GM21360 (cell line): ENCODE data around the gene MT3.
"Not testable (repeated sequence)": the region's sequence is repeated elsewhere in the genome, so short reads cannot be mapped to it uniquely, and the experiment has no call there.

Experiments
- ATAC-seq: cut with Tn5 transposase; IDR thresholded peaks from one replicate; pipeline ENCODE4 v1.9.1; 2021; ENCODE audit warnings: mild to moderate bottlenecking, moderate library complexity; ENCODE audit not compliant: unreplicated experiment

The MT3 gene

DNA sequence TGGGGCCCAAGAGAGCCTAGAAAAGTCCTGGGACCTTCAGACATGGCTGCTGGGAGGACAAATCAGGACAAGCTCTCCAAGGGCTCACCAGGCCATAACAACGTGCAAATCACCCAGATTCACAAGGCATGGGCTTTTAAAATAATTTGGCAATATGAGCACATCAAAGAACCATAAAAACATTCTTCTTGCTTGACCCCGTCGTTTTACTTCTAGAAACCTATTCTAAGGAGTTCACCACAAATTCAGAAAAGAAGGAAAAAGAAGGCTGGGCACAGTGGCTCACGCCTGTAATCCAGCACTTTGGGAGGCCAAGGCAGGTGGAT is 12.1 kb upstream of the MT3 start:
- ATAC-seq, result no peak

DNA sequence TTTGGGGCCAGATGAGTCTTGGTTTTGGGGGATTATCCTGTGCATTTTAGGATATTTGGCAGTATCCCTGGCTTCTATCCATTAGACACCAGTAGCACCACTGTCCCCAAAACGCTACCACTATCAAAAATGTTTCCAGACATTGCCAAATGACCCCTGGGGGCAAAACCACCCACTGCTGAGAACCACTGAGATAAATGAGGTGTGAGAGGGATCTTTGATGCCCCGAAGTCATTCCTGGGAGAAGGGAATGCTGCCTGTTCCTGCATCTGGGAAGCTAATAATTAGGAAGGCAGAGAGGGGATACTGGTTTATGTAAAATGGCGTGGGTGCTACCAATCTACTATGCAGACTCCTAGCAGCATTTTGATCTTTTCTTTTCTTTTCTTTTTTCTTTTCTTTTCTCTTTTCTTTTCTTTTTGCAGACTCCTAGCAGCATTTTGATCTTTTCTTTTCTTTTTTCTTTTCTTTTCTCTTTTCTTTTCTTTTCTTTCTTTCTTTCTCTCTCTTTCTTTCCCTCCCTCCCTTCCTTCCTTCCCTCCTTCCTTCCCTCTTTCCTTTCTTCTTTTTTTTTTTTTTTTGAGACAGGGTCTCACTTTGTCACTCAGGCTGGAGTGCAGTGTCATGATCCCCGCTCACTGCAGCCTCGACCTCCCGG is 8.8 kb upstream of the MT3 start:
- ATAC-seq, result no peak

DNA sequence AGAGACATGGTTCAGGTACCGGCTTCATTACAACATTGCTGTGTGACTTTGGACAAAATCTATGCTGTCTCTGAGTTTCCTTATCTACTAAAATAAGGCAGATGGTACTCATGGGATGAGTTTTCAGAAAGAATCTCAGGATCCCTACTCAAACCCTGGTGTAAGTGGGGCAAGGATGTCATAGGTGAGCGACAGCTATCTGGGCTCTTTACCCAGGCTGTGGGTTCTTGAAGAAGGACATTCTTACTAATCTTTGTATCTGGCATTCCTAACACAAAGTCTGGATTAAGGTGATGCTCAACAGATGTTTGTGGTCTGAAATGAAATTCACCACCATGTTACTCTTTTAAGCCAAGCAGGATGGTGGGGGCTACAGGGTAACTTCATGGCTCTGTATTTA is 6.4 kb upstream of the MT3 start:
- ATAC-seq, result not testable (repeated sequence)

DNA sequence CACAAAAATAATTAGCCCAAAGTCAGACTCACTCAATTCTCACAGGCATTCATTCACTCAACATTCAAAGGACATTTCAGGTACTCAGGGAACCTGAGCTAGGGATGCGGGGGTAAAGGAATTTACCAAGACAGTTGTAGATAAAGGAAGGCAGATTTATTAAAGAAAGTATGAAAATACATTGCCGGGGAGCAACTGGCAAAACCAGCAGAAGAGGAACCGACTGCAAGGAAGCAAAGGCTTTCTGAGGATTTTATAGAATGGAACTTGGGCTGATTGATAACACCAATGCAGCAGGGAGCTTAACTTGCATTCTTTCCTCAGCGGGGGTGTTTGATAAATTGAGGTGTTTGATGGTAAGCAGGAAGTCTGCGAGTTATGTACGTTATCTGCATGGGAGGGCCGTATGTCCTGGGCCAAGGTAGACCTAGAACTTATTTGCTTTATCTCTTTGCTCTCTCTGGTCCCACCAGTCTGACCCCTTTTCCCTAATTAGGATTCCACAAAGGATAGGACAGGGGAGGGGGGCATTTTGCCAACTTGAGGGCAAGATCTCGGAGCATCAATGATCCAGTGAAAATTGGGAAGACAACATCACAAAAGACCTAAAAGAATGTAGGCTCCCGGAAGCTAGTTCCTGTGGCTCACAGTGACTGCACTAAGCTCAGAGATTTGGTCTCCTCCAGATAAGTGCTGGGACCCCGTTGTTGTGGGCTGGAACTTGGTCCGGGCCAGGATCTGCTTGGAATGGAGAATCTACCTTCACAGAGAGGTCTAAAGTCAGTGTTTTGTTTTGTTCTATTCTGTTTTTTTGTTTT is 5.8 kb upstream of the MT3 start:
- ATAC-seq, result no peak

DNA sequence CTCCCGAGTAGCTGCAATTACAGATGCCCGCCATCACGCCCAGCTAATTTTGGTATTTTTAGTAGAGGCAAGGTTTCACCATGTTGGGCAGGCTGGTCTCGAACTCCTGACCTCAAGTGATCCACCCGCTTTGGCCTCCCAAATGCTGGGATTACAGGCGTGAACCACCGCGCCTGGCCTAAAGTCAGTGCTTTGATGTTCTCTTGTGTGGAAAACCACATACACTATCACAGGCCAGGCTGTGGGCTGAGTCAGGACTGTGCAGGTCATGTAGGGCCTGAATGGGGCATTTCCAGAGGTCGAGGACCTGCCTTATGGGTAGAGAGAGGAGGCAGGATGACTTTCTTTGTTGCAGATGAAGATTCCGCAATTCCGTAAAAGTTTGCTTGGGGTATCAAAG is 5.1 kb upstream of the MT3 start:
- ATAC-seq, result no peak

DNA sequence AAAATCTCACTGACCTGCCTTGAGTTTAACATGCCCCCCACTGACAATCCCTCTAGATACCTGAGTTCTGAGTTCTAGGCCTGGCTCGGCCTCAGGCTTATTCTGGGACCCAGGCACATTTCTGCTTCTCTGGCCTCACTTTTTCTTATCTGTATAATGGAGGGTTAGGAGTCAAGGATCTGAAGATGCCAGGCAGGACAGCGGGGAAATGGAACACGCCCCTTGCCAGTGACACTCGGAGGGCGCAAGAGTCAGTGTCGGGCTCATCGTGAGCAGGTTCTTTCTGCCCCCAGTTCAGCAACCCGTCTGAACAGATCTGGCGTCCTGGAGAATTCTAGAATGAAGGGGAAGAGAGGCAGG is 567 bp upstream of the MT3 start:
- ATAC-seq, result no peak

DNA sequence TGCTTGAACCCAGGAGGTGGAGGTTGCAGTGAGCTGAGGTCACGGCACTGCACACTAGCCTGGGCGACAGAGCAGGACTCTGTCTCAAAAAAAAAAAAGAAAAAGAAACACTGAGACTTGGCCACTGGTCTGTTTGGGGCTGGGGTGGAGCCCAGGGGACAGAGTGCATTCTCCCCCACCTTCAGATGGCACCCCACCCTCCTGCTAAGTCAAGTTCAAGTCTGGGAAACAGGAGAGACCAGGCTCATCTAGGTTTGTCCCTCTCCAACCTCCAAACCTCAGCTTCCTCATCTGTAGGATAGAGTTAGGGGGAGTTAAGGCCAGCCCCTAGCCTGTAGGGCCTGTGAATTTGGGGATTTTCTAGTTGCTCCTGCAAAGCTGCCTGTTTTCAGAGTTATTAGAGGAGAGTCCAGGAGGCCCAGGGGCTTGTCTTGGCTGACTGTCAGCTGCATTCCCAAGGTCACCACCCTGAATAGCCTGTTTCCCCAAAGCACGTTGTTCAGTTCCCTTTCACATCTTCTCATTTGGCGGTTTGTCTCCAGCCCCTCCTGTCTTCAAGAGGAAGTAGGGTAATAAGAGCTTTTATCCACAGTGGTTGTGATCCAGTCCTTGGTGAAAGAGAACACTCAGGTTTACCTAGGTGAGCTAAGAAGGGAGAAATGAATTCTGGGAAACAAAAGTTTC is 2.2 kb downstream of the MT3 start:
- no peak for ATAC-seq

DNA sequence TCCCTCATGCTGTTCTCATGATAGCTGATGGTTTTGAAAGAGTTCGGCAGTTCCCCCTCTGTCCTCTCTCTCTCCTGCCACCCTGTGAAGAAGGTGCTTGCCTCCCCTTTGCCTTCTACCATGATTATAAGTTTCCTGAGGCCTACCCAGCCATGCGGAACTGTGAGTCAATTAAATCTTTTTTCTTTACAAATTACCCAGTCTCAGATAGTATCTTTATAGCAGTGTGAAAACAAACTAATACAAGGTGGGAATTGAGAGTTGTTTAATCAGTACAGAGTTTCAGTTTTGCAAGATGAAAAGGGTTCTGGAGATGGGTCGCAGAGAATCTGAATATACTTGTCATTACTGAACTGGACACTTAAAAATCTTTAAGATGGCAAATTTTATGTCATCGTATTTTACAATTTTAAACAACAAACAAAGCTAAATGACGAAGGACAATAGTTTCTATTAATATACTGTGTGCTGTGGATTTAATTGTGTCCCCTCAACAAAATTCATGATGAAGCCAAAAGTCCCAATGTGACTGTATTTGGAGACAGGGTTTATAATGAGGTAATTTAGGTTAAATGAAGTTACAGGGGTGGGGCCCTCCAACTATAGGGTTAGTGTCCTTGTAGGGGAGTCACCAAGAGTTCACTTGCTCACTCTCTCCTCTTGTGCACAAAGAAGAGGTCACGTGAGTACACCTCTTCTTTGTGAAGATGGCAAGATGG is 4.4 kb downstream of the MT3 start:
- no peak for ATAC-seq

DNA sequence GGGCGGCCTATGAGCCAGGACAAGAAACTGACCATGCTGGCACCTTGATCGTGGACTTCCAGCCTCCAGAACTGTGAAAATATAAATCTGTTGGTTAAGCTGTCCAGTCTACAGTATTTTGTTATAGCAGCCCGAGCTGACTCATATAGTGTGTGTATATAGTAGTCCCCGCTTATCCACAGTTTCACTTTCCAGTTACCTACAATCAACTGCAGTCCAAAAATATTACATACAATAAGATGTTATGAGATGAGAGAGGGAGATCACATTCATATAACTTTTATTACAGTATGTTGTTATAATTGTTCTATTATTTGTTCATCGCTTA is 4.9 kb downstream of the MT3 start:
- ATAC-seq, result no peak

DNA sequence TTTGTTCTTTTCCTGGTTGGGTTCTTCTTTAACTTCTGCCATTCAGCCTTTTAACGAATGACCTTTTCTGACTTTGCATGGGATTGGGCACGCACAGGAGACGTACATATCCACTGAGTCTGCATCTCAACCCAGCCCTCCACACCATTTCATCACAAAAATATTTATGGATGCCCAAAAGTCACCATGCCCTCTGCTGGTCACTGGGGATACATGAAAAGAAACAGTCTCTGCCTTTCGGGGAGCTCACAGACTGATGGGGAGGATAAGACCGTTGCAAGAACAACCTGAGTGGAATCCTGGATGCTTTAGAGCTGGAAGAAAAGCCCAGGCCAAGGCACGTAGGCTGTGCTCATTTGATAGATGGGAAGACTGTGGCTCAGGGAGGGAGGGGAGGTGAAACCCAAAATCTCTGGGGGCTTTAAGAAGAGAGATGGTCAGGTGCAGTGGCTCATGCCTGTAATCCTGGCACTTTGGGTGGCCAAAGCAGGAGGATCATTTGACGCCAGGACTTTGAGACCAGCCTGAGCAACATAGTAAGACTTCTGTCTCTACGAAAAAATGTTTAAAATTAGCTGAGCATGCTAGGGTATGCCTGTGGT is 11.2 kb downstream of the MT3 start:
- no peak for ATAC-seq

DNA sequence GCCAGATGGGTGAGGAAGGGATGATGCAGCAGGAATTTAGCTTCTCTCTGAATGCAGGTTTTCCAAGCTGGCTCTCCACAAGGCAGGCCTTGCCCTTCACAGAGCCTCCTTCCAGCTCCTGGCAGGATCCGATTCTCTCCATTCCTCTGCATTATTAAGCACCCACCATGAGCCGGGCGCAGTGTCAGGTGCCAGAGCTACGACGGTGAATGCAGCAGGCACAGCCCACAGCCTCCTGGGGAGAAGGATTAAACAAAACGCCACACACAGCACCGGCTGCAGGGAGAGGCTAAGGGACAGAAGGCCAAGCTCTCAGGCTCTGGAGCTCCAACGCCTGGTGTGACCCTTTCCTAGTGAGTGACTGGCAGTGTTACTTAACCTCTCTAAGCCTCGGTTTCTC is 12.0 kb downstream of the MT3 start:
- no peak for ATAC-seq

DNA sequence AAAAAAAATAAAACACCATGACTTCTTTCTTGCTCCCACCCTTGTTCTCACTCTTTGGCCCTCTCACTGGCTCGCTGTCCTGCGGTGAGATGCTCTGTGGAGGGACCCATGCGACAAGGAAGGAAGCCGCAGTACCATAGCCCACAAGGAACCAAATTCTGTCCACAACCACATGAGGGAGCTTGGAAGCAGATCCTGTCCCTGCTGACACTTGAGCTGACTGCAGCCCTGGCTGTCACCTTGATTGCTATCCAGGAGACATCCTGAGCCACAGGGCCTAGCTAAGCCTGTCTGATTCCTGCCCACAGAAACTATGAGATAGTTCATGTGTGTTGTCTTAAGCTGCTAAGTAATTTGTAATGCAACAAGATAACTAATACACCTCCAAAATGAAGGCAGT is 14.3 kb downstream of the MT3 start:
- no peak for ATAC-seq

DNA sequence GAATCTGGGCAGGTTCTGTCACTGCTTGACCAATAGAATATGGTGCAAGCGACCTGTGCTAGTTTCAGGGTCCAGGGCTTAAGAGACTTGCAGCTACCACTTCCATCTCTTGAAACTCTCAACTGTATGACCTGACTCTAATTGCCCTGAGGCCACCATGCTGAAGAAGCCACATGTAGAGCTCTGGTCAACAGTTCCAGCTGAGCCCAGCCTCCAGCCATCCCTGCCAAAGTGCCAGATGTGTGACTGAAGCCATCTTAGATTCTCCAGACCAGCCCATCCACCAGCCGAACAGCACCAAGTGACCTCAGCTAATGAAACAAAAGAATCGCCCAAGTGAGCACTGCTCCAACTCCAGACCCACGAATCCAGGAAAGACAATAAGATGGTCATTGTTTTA is 15.6 kb downstream of the MT3 start:
- no peak for ATAC-seq

DNA sequence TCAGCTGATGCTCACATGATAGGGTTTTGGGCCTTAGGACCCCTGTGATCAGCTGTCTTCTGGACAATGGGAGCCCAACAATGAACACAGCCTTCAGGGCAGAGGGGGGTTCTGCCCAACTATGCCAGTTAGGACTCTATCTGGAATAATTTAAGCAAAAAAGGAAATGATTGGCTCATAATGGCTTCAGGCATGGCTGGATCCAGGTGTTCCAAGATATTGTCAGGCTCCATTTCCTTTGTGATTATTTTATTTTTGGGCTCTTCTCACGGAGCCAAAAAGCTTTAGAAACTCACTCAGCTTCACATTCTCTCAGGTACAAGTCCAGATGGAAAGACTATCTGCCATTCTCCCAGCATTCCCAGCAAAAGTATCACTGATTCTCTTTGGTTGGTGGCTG is 16.1 kb downstream of the MT3 start:
- ATAC-seq, result no peak

DNA sequence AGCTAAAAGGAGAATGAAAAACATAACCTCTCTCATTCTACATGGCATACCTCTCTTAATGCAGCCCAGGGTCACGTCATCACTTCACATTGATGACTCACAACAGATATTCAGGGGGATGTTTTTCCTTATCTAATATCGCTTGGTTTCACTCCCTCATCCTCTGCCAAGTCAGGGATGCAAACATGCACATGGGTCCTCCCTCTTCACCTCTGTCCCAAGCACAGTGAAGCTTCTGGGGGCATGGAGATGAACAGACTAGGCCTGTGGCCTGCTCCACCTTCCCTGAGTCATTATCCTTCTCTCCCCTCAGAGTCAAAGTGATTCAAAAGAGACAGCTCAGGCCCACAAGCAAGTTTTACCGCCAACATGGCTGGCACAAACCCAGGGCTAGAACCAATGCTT is 16.7 kb downstream of the MT3 start:
- ATAC-seq, result no peak

DNA sequence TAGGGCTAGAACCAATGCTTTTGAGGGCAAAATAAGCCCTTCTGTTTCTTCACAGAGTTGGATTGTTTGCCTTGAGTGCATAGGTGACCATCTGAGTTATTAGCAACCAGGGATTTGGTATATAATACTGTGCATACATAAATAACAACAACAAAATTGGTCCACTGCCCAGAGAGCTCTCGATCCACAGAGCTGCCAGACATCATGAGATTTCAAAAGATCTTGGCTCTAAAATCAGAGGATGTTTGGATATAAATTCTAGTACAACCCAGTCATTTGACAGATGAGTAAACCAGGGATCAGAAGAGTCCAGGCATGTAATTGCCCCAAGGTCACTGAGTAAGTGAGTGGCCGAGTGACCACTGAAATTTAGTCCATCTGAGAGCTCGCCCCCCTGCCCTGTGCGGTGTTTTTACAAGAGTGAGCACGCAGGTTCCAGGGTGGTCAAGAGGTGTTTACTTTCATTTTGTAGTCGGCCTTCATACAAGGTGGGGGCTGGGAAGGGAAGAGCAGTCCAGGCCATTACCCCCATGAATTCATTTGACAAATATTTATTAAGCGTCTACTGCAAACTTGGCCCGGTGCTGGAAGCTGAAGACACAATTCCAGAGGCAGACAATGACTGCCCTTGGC is 17.3 kb downstream of the MT3 start:
- ATAC-seq, result no peak

DNA sequence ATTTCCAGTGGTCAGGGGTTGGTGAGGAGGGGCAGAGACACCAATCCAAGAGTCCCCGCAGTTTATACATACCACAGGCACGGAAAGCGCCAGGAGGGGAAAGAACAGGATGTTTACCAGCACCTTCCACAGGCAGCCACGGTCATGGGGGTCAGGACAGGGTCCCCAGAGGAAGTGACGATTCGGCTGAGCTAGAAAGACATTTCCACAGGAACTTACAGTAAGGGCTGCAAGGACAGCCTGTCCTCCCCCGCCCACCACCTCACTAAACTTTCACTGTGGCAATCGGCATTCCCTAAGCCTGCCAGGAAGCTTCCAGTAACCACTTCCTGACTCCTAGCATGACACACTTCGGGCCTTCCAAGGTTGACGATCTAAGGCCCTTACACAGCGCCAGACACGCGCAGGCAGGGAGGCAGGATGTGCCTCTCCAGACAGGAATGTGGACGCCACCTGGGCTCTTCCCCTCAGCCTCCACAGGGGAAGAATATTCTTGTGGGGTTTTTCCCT is 17.8 kb downstream of the MT3 start:
- no peak for ATAC-seq

DNA sequence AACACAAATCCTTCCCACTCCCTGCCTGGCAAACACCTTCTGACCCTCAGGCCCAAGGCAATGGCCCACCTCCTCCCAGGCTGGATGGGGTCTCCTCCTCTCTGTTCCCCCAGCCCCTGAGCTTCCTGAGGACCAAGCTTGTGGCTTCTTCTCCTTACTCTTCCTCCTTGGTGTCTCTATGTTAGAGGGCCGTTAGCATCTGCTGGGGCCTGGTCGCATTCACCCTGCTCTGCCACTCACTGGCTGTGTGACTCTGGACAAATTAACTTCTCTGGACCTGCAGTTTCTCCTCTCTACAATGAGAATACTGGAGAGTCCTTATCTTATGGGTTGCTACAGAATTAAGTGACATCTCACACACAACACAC is 18.3 kb downstream of the MT3 start:
- no peak for ATAC-seq

DNA sequence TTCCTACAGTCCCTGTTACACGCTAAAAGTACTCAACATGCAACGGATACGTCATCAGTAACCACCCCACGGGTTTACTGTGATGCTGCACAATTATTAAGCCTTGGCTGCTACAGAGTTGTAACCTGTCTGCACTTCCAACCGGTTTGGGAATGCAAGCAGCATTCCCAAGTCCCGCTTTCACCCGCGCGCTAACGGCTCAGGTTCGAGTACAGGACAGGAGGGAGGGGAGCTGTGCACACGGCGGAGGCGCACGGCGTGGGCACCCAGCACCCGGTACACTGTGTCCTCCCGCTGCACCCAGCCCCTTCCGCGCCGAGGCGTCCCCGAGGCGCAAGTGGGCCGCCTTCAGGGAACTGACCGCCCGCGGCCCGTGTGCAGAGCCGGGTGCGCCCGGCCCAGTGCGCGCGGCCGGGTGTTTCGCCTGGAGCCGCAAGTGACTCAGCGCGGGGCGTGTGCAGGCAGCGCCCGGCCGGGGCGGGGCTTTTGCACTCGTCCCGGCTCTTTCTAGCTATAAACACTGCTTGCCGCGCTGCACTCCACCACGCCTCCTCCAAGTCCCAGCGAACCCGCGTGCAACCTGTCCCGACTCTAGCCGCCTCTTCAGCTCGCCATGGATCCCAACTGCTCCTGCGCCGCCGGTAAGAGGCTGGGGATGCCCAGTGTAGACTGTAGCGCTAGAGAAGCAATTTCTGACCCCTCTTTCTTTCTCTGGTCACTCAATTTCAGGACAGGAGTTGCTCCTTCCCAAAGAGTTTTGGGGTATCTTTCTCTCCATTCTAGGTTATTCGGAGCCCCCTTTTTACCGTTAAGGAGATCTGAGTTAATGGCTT is 18.9 kb downstream of the MT3 start, which contains the start of gene MT2A:
Gene MT2A (plus strand): TSS at position 542 of the 833 bp plus-strand sequence. CDS start 72 bp downstream, at position 614.
- peak; percentile 77 for ATAC-seq
